ENCODE data around the gene MAP7. TPM values are rescaled to one million over a fixed set of nuclear protein-coding genes. Genes with fewer than 3 reads are reported as not detected.

The MAP7 gene
- total and polyA plus RNA-seq, 4 donors: 3.2 to 17.5 (median 8.3) TPM

DNA sequence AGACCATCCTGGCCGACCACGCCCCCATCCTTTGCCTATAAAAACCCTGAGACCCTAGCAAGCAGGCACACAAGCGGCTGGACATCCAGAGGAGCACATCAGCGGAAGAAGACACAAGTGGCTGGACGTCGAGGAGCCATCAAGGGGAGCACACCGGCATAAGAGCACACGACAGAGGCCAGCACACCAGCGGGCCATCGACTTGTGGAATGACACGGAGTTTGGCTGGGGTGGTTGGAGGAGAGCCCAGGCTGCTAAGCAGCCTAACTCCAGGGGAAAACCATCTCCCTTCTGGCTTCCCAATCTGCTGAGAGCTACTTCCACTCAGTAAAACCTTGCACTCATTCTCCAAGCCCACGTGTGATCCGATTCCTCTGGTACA is 215.8 kb downstream of the MAP7 start:
- H3K9ac ChIP-seq (ENCODE audit: low read depth in 1 of 2, low read length in 2 of 2): no peak overlapping the region
- no peak overlapping the region for H3K27ac ChIP-seq (ENCODE audit: low read depth in 1 of 2, low read length in 2 of 2)
- no peak overlapping the region for H3K4me3 ChIP-seq (ENCODE audit: low read depth in 1 of 3, low read length in 3 of 3)
- 86% methylated on average over 13 of the region's 13 CpGs for WGBS
- H3K4me1 ChIP-seq (ENCODE audit: control insufficient read depth in 4 of 4, insufficient read depth in 4 of 4, low read length in 3 of 4): no peaks in the 10 kb centered on the region
- no peaks in the 10 kb centered on the region for H3K27me3 ChIP-seq (ENCODE audit: control insufficient read depth in 4 of 4, insufficient read depth in 4 of 4, low read length in 3 of 4)
- no peak for DNase-seq (ENCODE audit: low spot score)
- H3K9me3 ChIP-seq (ENCODE audit: control insufficient read depth in 4 of 4, low read length in 3 of 4): no peaks in the 10 kb centered on the region
- H3K36me3 ChIP-seq (ENCODE audit: control insufficient read depth in 4 of 4, insufficient read depth in 3 of 4, low read depth in 1 of 4, low read length in 3 of 4): no peaks in the 10 kb centered on the region
- TF ChIP-seq GABPA (IDR thresholded peaks at IDR 0.05 in 1 of 2, conservative IDR thresholded peaks at IDR 0.05 in 1 of 2) (no peak), RXRA (IDR thresholded peaks at IDR 0.05) (no peak), HNF4A (conservative IDR thresholded peaks at IDR 0.05) (no peak), JUND (IDR thresholded peaks at IDR 0.05) (no peak), FOXA1 (IDR thresholded peaks at IDR 0.05) (no peak), YY1 (IDR thresholded peaks at IDR 0.05) (no peak), NR2F2 (IDR thresholded peaks at IDR 0.05) (no peak), EGR1 (IDR thresholded peaks at IDR 0.05; ENCODE audit: low read depth in 2 of 2) (no peak), SP1 (IDR thresholded peaks at IDR 0.05) (no peak), HNF4G (IDR thresholded peaks at IDR 0.05) (no peak), FOXA2 (IDR thresholded peaks at IDR 0.05) (no peak), TAF1 (conservative IDR thresholded peaks at IDR 0.05) (no peak), RAD21 (IDR thresholded peaks at IDR 0.05) (no peak)
- TF ChIP-seq, protein P1, sequence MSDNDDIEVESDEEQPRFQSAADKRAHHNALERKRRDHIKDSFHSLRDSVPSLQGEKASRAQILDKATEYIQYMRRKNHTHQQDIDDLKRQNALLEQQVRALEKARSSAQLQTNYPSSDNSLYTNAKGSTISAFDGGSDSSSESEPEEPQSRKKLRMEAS (IDR thresholded peaks at IDR 0.05): no peak
- TF ChIP-seq, protein P2, sequence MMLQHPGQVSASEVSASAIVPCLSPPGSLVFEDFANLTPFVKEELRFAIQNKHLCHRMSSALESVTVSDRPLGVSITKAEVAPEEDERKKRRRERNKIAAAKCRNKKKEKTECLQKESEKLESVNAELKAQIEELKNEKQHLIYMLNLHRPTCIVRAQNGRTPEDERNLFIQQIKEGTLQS (IDR thresholded peaks at IDR 0.05): no peak
- TF ChIP-seq, protein P3, sequence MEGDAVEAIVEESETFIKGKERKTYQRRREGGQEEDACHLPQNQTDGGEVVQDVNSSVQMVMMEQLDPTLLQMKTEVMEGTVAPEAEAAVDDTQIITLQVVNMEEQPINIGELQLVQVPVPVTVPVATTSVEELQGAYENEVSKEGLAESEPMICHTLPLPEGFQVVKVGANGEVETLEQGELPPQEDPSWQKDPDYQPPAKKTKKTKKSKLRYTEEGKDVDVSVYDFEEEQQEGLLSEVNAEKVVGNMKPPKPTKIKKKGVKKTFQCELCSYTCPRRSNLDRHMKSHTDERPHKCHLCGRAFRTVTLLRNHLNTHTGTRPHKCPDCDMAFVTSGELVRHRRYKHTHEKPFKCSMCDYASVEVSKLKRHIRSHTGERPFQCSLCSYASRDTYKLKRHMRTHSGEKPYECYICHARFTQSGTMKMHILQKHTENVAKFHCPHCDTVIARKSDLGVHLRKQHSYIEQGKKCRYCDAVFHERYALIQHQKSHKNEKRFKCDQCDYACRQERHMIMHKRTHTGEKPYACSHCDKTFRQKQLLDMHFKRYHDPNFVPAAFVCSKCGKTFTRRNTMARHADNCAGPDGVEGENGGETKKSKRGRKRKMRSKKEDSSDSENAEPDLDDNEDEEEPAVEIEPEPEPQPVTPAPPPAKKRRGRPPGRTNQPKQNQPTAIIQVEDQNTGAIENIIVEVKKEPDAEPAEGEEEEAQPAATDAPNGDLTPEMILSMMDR (IDR thresholded peaks at IDR 0.05; ENCODE audit: low read depth, low read length, missing input control): no peak
- TF ChIP-seq, protein P4, sequence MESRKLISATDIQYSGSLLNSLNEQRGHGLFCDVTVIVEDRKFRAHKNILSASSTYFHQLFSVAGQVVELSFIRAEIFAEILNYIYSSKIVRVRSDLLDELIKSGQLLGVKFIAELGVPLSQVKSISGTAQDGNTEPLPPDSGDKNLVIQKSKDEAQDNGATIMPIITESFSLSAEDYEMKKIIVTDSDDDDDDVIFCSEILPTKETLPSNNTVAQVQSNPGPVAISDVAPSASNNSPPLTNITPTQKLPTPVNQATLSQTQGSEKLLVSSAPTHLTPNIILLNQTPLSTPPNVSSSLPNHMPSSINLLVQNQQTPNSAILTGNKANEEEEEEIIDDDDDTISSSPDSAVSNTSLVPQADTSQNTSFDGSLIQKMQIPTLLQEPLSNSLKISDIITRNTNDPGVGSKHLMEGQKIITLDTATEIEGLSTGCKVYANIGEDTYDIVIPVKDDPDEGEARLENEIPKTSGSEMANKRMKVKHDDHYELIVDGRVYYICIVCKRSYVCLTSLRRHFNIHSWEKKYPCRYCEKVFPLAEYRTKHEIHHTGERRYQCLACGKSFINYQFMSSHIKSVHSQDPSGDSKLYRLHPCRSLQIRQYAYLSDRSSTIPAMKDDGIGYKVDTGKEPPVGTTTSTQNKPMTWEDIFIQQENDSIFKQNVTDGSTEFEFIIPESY (IDR thresholded peaks at IDR 0.05): no peak
- TF ChIP-seq, protein P5, sequence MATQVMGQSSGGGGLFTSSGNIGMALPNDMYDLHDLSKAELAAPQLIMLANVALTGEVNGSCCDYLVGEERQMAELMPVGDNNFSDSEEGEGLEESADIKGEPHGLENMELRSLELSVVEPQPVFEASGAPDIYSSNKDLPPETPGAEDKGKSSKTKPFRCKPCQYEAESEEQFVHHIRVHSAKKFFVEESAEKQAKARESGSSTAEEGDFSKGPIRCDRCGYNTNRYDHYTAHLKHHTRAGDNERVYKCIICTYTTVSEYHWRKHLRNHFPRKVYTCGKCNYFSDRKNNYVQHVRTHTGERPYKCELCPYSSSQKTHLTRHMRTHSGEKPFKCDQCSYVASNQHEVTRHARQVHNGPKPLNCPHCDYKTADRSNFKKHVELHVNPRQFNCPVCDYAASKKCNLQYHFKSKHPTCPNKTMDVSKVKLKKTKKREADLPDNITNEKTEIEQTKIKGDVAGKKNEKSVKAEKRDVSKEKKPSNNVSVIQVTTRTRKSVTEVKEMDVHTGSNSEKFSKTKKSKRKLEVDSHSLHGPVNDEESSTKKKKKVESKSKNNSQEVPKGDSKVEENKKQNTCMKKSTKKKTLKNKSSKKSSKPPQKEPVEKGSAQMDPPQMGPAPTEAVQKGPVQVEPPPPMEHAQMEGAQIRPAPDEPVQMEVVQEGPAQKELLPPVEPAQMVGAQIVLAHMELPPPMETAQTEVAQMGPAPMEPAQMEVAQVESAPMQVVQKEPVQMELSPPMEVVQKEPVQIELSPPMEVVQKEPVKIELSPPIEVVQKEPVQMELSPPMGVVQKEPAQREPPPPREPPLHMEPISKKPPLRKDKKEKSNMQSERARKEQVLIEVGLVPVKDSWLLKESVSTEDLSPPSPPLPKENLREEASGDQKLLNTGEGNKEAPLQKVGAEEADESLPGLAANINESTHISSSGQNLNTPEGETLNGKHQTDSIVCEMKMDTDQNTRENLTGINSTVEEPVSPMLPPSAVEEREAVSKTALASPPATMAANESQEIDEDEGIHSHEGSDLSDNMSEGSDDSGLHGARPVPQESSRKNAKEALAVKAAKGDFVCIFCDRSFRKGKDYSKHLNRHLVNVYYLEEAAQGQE (IDR thresholded peaks at IDR 0.05): no peak
